Colonic mucosa (tissue), 4 donors: ENCODE results near the gene PRR20D. TPM values are rescaled to one million over a fixed set of nuclear protein-coding genes. Genes with fewer than 3 reads are reported as not detected.
"Not testable (repeated sequence)": the region's sequence is repeated elsewhere in the genome, so short reads cannot be mapped to it uniquely, and the experiment has no call there.

ENCODE experiments used
- DNase-seq: peaks from one replicate; pipeline ENCODE4 v3.0.0-alpha.2; 2020
- H3K27ac ChIP-seq: fragments of 200-600 bp; one replicate; pipeline ENCODE4 v1.8.0; 2021
- H3K27me3 ChIP-seq: fragments of 200-600 bp; one replicate; pipeline ENCODE4 v1.8.0; 2021
- H3K36me3 ChIP-seq: fragments of 200-600 bp; one replicate; pipeline ENCODE4 v1.8.0; 2021
- H3K4me1 ChIP-seq: fragments of 200-600 bp; one replicate; pipeline ENCODE4 v1.8.0; 2021; ENCODE audit warnings: mild to moderate bottlenecking
- H3K4me3 ChIP-seq: fragments of 200-600 bp; one replicate; pipeline ENCODE4 v1.8.0; 2021
- H3K9ac ChIP-seq, 2 donors: one replicate each; pipeline ENCODE4 v1.7.0; 2013; ENCODE audit warnings: control low read depth in 2 of 2, low read depth in 2 of 2, low read length in 2 of 2
- H3K9me3 ChIP-seq: fragments of 200-600 bp; one replicate; pipeline ENCODE4 v1.8.0; 2021
- CTCF ChIP-seq: fragments of 200-600 bp; IDR thresholded peaks from one replicate; pipeline ENCODE4 v1.8.0; 2022; ENCODE audit warnings: antibody characterized with exemption, mild to moderate bottlenecking
- intact Hi-C: fragments of 100-400 bp; cut with DNase I; formaldehyde crosslinking; loops from one replicate; pipeline ENCODE4 v1.14.1; 2022
- total RNA-seq, 2 donors: library from RNA; stranded (reverse); fragmentation: NEBNext Ultra II Directional in 1 of 2; extraction: Animal tissue kit (Norgen Biotek cat#: 25700) in 1 of 2; gene quantifications; one replicate each; pipeline ENCODE4 v1.2.1, GENCODE V29; 2021
- donor health status: healthy.
- donor health status: DM: no; HTN: no; CAD: no.
- donor health status: DM: no; HTN: no; CAD: no.

The PRR20D gene
- total RNA-seq, 2 donors from 2014 or later = not detected

- no peaks in the 10 kb centered on the region for H3K27me3 ChIP-seq
- H3K36me3 ChIP-seq = no peaks in the 10 kb centered on the region
- no peak overlapping the region for H3K4me3 ChIP-seq
- no peak overlapping the region for H3K27ac ChIP-seq
- no peak overlapping the region for H3K9ac ChIP-seq
- H3K4me1 ChIP-seq = no peaks in the 10 kb centered on the region
- TF ChIP-seq CTCF = no peak
- DNase-seq = no peak
- no peaks in the 10 kb centered on the region for H3K9me3 ChIP-seq
- intact Hi-C loops = no loop called here
These were observed 21.4 kb upstream of the PRR20D start for GRCh38 chr13:57138988-57139387.

DNA sequence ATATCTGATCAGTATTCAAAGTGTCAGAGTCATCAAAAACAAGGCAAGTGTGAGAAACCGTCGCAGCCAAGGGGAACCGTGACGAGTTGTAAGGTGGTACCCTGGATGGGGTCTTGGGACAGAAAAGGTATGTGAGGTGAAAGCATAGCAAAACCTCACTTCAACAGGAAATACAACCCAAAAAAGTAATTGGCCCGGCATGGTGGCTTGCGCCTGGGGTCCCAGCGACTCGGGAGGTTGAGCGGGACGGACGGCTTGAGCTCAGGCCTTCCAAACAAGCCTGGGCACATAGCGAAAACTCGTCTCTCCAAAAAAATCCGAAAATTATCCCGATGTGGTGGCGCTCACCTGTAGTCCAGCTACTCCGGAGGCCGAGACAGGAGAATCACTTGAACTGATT is 20.7 kb upstream of the PRR20D start:
- H3K27ac ChIP-seq, H3K4me1 ChIP-seq, intact Hi-C loops, H3K4me3 ChIP-seq, H3K9ac ChIP-seq, H3K36me3 ChIP-seq, DNase-seq, H3K9me3 ChIP-seq, H3K27me3 ChIP-seq: not testable (repeated sequence)

DNA sequence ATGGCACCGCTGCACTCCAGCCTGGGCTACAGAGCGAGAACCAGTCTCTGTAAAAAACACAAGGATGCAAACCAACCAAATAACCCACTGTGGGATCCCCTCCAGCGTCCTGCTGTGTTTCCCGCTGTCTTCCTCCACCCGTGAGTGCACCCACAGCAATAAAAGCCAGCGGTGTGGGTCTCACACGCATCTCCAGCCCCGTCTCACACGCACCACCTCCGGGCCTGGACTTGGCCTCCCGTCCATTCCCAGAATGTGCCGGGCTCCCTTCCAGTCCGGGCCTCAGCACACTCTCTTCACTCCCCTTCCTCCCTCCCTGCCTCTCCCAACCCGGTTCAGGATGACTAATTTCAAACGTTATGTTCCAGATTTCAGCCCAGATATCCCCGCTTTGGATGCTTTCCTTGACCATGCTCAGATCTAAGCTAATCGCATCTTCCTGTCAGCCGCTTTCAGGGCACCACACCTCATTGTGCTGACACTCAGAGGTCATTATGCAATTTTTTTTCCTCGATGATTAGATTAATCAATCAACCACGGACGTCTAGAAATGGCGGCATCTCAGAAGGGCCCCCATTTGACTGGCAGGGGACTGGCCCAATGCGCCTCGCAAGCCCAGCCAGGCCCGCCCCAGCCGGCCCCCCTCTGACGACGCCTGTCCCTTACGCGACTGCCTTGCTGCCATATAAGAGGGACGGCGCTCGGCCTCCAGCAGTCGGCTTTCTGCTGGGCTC is 20.0 kb upstream of the PRR20D start, which contains the start of gene PRR20A:
PRR20A (plus strand) TSS at position 684 of the 734 bp plus-strand sequence. CDS start 387 bp downstream, outside the sequence.
- H3K4me1 ChIP-seq, intact Hi-C loops, H3K36me3 ChIP-seq, H3K4me3 ChIP-seq, DNase-seq, H3K27ac ChIP-seq, H3K9ac ChIP-seq, H3K27me3 ChIP-seq, H3K9me3 ChIP-seq: not testable (repeated sequence)

DNA sequence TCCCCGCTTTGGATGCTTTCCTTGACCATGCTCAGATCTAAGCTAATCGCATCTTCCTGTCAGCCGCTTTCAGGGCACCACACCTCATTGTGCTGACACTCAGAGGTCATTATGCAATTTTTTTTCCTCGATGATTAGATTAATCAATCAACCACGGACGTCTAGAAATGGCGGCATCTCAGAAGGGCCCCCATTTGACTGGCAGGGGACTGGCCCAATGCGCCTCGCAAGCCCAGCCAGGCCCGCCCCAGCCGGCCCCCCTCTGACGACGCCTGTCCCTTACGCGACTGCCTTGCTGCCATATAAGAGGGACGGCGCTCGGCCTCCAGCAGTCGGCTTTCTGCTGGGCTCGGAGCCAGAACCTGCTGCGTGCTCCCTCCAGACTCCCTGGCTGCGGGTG is 13.2 kb upstream of the PRR20D start, which contains the start of gene PRR20B:
PRR20B (plus strand) TSS at position 301 of the 400 bp plus-strand sequence. CDS start 387 bp downstream, outside the sequence.
- H3K36me3 ChIP-seq, H3K27me3 ChIP-seq, H3K9ac ChIP-seq, H3K4me3 ChIP-seq, intact Hi-C loops, H3K9me3 ChIP-seq, DNase-seq, H3K4me1 ChIP-seq, H3K27ac ChIP-seq: not testable (repeated sequence)

DNA sequence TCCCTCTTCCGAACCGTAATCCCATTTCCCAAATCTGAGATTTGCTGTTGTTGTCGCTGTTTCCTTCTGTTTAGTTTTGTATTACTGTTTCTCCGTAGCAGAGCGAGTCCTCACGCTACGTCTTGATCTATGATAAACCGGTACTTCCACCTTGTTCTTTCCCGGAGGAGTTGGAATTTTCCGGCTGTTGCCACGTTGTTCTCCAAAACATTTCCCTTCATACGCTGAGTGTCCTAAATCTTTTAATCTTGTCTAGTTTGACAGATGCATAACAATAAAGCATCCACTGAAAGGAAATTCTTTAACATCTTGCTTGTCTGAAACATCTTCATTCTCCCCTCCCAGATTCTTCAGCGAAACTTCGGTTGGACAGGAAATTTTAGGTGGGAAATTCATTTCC is 12.3 kb upstream of the PRR20D start:
- H3K4me3 ChIP-seq, H3K27me3 ChIP-seq, H3K4me1 ChIP-seq, H3K9me3 ChIP-seq, H3K27ac ChIP-seq, H3K36me3 ChIP-seq, H3K9ac ChIP-seq, intact Hi-C loops, DNase-seq: not testable (repeated sequence)

- H3K27me3 ChIP-seq, intact Hi-C loops, H3K4me1 ChIP-seq: not testable (repeated sequence)
These were observed 6.7 kb upstream of the PRR20D start, which contains the start of gene PRR20C for GRCh38 chr13:57153761-57154160. TSS of gene PRR20C (plus strand) at chr13:57154061. CDS start at chr13:57154448, 387 bp downstream.

GRCh38 chr13:57166897-57167296 is 6.5 kb downstream of the PRR20D start, which contains the start of gene PRR20E:
TSS of gene PRR20E (plus strand) at chr13:57167197. CDS start at chr13:57167584, 387 bp downstream.
- H3K27ac ChIP-seq, H3K9me3 ChIP-seq, intact Hi-C loops, DNase-seq, H3K9ac ChIP-seq, H3K27me3 ChIP-seq, H3K36me3 ChIP-seq, H3K4me1 ChIP-seq, H3K4me3 ChIP-seq: not testable (repeated sequence)

More at GRCh38 chr13:57153761-57154160, 6.7 kb upstream of the PRR20D start, which contains the start of gene PRR20C:
- not testable (repeated sequence) for H3K4me3 ChIP-seq, H3K27ac ChIP-seq, H3K36me3 ChIP-seq, DNase-seq, H3K9me3 ChIP-seq, H3K9ac ChIP-seq

DNA sequence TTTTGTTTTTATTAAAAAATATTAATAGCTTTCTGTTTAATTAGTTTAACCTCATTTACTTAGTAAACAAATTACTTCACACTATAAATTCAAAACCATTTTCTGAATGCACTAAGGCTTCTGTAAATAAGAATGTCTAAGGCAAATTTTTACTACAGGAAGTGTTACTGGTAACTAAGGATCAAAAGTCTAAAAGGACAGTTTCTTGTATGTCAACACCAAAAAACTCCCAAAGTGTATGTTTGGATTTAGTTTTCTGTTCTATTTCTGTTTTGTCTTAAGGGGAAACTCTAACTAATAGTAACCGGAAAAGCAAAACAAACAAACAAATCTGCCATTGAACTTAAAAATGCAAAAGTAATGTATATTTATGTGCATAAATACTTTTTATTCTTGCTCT is 31.2 kb downstream of the PRR20D start:
- no peak for TF ChIP-seq CTCF
- no peaks in the 10 kb centered on the region for H3K4me1 ChIP-seq
- no peaks in the 10 kb centered on the region for H3K36me3 ChIP-seq
- no peak overlapping the region for H3K4me3 ChIP-seq
- DNase-seq = no peak
- no peaks in the 10 kb centered on the region for H3K9me3 ChIP-seq
- no peak overlapping the region for H3K9ac ChIP-seq
- no peak overlapping the region for H3K27ac ChIP-seq
- intact Hi-C loops = no loop called here
- H3K27me3 ChIP-seq = no peaks in the 10 kb centered on the region
